GM21526 (cell line): ENCODE data around the gene TRAPPC4.
A peak's percentile ranks its signal among the peaks of the same experiment; 100 is the strongest.
"Not testable (repeated sequence)": the region's sequence is repeated elsewhere in the genome, so short reads cannot be mapped to it uniquely, and the experiment has no call there.

Experiments used
- ATAC-seq: cut with Tn5 transposase; IDR thresholded peaks from one replicate; pipeline ENCODE4 v1.9.1; 2021; ENCODE audit warnings: moderate library complexity; ENCODE audit not compliant: unreplicated experiment, low FRiP score

TRAPPC4 gene

DNA sequence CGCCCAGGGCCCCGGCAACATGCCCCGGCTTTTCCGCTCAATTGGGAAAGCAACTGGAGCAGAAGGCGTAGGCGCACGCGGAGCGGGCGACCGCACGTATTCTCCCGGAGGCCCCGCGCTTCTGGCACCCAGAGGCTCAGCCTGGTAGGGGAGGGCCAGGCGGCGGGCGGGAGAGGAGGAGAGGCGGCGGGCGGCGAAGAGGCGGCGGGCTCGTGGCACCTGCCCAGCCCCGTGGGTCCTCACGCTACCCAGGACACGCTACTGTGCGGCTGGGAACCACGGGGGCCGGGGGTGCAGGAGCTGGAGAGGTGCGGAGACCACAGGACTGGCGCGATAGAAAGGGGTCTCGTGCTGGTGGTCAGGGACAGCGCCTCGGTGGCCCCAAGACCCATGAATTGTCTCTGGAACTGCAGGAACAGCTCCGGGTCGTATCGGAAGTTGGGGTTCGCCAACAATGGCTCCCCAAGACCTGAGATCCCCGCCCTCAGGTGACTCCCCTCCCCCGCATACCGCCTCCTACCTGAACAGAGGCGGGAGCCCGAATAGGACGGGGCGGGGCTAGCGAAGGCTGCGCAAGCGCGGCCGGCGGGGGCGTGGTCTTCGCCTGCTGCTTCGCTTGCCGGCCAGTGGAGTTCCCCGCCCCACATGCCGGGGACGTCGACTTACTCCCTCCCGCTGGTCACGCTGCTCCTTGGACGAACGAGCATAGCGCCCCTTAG lies 11.9 kb downstream of the TRAPPC4 start, which contains the start of gene SLC37A4:
TSS of gene SLC37A4 (minus strand) at position 549 of the 719 bp plus-strand sequence.
- peak; percentile 73 for ATAC-seq

GRCh38 chr11:119031912-119032280 lies 13.3 kb downstream of the TRAPPC4 start:
- ATAC-seq, result no peak

DNA sequence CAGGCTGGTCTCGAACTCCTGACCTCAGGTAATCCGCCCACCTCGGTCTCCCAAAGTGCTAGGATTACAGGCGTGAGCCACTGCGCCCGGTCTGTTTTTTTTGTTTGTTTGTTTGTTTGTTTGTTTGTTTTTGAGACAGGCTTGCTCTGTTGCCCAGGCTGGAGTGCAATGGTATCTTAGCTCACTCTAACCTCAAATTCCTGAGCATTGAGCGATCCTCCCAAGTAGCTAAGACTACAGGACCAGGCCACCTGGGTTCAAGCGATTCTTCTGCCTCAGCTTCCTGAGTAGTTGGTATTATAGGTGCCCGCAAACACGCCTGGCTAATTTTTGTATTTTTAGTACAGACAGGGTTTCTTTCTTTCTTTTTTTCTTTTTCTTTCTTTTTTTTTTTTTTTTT lies 14.9 kb downstream of the TRAPPC4 start:
- ATAC-seq, result not testable (repeated sequence)

DNA sequence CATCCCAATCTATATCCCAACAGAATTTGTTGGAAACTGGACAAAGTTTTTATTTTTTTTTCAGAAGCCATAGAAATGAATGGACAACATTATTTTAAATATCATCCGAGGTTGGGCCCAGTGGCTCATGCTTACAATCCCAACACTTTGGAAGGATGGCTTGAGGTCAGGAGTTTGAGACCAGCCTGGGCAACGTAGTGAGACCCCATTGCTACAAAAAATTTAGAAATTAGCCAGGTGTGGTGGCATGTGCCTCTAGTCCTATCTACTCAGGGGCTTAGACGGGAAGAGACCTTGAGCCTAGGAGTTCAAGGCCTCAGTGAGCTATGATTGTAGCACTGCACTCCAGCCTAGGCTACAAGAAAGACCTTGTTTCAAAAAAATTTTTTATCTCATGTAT lies 16.2 kb downstream of the TRAPPC4 start:
- ATAC-seq, result no peak

- no peak for ATAC-seq
Observed at GRCh38 chr11:119038884-119039283, 20.3 kb downstream of the TRAPPC4 start.

DNA sequence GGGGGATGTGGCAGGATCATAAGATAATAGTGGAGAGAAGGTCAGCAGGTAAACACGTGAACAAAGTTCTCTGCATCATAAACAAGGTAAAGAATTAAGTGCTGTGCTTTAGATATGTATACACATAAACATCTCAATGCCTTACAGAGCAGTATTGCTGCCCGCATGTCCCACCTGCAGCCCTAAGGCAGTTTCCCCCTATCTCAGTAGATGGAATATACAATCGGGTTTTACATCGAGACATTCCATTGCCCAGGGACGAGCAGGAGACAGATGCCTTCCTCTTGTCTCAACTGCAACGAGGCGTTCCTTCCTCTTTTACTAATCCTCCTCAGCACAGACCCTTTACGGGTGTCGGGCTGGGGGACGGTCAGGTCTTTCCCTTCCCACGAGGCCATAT lies 20.9 kb downstream of the TRAPPC4 start:
- not testable (repeated sequence) for ATAC-seq

- no peak for ATAC-seq
Observed at GRCh38 chr11:119041821-119042514, 23.4 kb downstream of the TRAPPC4 start.

- no peak for ATAC-seq
Observed at GRCh38 chr11:119042927-119043326, 24.4 kb downstream of the TRAPPC4 start.

GRCh38 chr11:119044708-119045107 lies 26.1 kb downstream of the TRAPPC4 start:
- ATAC-seq, result no peak

- ATAC-seq, result no peak
Observed at GRCh38 chr11:119046489-119046888, 27.9 kb downstream of the TRAPPC4 start.

GRCh38 chr11:119047205-119047604 lies 28.6 kb downstream of the TRAPPC4 start:
- no peak for ATAC-seq

DNA sequence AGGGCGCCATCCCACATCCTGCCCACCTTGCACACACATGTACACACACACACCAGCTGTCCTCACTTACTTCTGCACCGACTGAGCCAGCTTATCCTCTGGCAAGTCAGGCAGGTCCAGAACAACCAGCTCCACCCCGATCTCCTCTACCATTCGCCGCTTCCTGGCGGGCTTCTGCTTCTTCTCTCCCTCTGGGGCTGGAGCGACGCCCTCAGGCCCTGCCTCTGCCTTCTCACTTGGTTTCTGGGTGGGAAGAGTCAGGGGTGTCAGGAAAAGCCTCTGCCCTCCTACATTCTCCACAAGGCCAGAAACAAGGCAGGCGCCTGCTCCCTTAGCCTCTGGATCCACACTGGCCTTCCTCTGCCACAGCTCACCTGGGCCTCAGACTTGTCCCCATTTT lies 30.1 kb downstream of the TRAPPC4 start:
- ATAC-seq, result no peak

- no peak for ATAC-seq
Observed at GRCh38 chr11:119049081-119049480, 30.5 kb downstream of the TRAPPC4 start.

DNA sequence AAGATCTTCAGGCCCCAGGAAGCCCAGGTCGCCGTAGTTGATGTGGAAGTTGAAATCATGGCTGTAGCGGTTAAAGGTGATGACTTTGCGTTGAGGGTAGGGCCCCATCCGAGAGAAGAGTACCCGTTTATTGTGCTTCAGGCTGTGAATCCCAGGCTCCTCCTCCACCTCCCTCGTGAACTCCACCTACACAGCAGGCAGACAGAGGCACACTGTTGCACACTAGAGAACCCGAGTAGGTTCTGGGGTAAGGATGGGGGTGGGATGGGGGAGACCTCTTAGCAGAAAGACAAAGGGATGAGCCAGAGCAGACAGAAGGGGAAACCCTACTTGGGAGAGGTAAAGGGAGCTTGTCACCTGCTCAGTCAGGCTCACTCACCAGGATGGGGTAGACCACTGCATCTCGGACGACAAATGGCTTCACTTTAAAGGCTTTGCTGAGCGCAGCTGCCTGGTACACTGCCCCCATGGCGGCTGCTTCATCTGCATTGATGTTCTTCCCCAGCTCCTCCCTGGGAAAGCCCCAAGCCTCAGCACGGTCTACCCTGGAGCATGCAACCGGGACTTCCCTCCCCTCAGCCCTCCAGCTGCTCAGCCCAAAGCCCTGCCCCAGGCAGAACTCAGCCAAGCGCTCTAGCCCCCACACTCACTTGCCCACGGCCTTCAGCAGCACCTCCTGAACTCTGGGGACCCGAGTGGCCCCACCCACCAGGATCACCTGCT lies 33.0 kb downstream of the TRAPPC4 start:
- ATAC-seq, result no peak

GRCh38 chr11:119052163-119052814 lies 33.7 kb downstream of the TRAPPC4 start:
- ATAC-seq, result no peak

DNA sequence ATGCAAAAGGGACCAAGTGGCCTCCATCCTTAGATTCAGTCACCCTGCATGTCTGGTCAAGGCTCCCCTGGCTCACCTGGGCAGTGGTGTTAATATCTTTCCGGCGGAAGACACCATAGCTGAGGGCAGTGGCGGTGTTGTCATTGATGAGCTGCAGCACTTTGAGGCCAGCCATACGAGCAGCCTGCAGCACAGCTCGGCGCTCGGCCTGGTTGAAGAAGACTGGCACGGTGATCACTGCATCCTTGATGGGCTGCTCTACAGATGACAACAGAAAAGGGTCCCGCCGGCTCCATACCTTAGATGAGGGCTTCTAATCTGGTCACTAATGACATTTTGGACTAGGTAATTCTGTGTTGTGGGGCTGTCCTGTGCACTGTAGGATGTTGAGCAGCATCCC lies 35.9 kb downstream of the TRAPPC4 start:
- no peak for ATAC-seq

DNA sequence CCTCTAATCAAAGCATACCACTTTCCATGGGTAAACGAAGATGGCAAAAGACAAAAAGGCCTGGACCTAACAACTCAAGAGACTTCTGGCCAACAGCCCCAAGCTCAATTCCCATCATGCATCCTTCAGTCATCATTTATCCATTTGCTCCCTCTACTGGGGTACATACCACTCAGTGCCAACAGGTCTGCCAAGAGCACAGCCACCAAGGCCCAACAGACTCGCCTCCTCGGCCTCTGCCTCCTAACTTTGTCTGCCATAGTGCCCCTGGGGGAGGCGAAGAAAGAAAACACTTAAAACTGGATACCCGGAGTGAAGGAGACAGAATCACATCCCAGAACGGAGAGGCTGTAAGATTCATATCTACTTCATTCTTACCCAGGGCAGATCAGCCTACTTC lies 37.3 kb downstream of the TRAPPC4 start:
- no peak for ATAC-seq

- ATAC-seq, result peak; percentile 7
Observed at GRCh38 chr11:119056421-119056999, 37.9 kb downstream of the TRAPPC4 start.

- peak; percentile 84 for ATAC-seq
Observed at GRCh38 chr11:119057000-119057769, 38.6 kb downstream of the TRAPPC4 start, which contains the start of gene HYOU1. HYOU1 (minus strand) TSS chr11:119057205; CDS start chr11:119056160, 1,045 bp downstream.

- ATAC-seq, result not testable (repeated sequence)
Observed at GRCh38 chr11:119059128-119059527, 40.6 kb downstream of the TRAPPC4 start.
